Smooth muscle cell (in vitro differentiated cells): ENCODE measurements around the gene ELOVL5. TPM values are rescaled to one million over a fixed set of nuclear protein-coding genes. Genes with fewer than 3 reads are reported as not detected.

Experiments
- DNase-seq: peaks from one replicate; lab custom pipeline; 2025; ENCODE audit not compliant: unreplicated experiment; lab: John Stamatoyannopoulos, UW
- H2AFZ ChIP-seq: fragments of 200-600 bp; sonication (generic); 2 replicates; pipeline ENCODE4 v1.6.0; 2016; ENCODE audit warnings: antibody characterized with exemption, low read depth, mild to moderate bottlenecking
- H3F3A ChIP-seq: fragments of 200-600 bp; sonication (generic); 2 replicates; pipeline ENCODE4 v1.6.0; 2017; ENCODE audit warnings: antibody characterized with exemption, low read depth
- H3K27ac ChIP-seq: fragments of 200-600 bp; sonication (generic); 2 replicates; pipeline ENCODE4 v1.5.1; 2016; ENCODE audit warnings: low read depth, mild to moderate bottlenecking
- H3K27me3 ChIP-seq: fragments of 200-600 bp; sonication (generic); 2 replicates; pipeline ENCODE4 v1.6.1; 2016; ENCODE audit warnings: low read depth, mild to moderate bottlenecking
- H3K36me3 ChIP-seq: fragments of 200-600 bp; sonication (generic); 2 replicates; pipeline ENCODE4 v1.5.1; 2016; ENCODE audit warnings: low read depth
- H3K4me1 ChIP-seq: fragments of 200-600 bp; sonication (generic); 2 replicates; pipeline ENCODE4 v1.5.1; 2016; ENCODE audit warnings: low read depth
- H3K4me2 ChIP-seq: fragments of 200-600 bp; sonication (generic); 2 replicates; pipeline ENCODE4 v1.6.0; 2016; ENCODE audit warnings: mild to moderate bottlenecking
- H3K4me3 ChIP-seq: fragments of 200-600 bp; sonication (generic); 2 replicates; pipeline ENCODE4 v1.5.1; 2016; ENCODE audit warnings: mild to moderate bottlenecking
- H3K79me2 ChIP-seq: fragments of 200-600 bp; sonication (generic); 2 replicates; pipeline ENCODE4 v1.6.0; 2016; ENCODE audit warnings: low read depth, mild to moderate bottlenecking
- H3K9ac ChIP-seq: fragments of 200-600 bp; sonication (generic); 2 replicates; pipeline ENCODE4 v1.6.0; 2016; ENCODE audit warnings: low read depth
- H3K9me3 ChIP-seq: fragments of 200-600 bp; sonication (generic); replicated peaks from 2 replicates; pipeline ENCODE4 v1.5.1; 2016; ENCODE audit warnings: low read depth
- H4K20me1 ChIP-seq: fragments of 200-600 bp; sonication (generic); 2 replicates; pipeline ENCODE4 v1.6.0; 2016; ENCODE audit warnings: low read depth
- WGBS: methylation state at CpG from one replicate; pipeline ENCODE4 v1.1.7; 2016; ENCODE audit warnings: low lambda C conversion rate; 5-methylcytosine and 5-hydroxymethylcytosine counted together
- polyA plus RNA-seq: library from polyadenylated mRNA; unstranded; fragments of >200 nt; fragmentation: Nextera tagmentation; extraction: Ambion mirVana; gene quantifications from 2 replicates; pipeline ENCODE4 v1.2.1, GENCODE V29; 2016
- total RNA-seq: library from RNA; depleted of rRNA; stranded (reverse); fragments of >200 nt; gene quantifications from 2 replicates; pipeline ENCODE4 v1.2.3, GENCODE V29; 2014
- TF ChIP-seq, protein P1 (sequence below): fragments of 200-600 bp; sonication (generic); IDR thresholded peaks from 2 replicates; pipeline ENCODE4 v1.5.1; 2017; ENCODE audit warnings: borderline replicate concordance, mild to moderate bottlenecking, antibody characterized with exemption; ENCODE audit not compliant: insufficient read depth, poor library complexity, severe bottlenecking

The ELOVL5 gene
- total and polyA plus RNA-seq, 2 experiments from 2014 or later: 71.9 to 79.2 TPM

DNA sequence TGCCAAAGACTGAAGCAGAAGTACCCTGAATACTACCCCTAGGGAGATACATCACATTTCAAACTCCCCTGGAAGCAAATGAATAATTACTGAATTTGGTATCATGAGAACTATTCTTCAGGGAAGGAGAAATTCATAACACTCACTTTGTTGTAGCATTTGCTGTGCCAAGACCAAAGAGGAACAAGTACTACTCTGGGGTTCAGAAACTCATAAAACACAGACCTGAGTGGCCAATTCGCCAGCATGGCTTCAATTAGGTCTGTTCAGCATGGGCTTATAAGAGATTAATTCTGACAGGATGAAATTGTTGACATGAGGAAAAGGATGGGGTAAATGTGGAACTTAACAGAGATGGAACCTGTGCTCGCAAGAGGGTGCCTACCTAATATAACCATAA, 6.5 kb downstream of the ELOVL5 start:
- DNase-seq: no peak
- H3K79me2 ChIP-seq: peaks cover 99% of the 10 kb centered on the region
- no peak overlapping the region for H3K27ac ChIP-seq
- H3K36me3 ChIP-seq: no peaks in the 10 kb centered on the region
- H3K9me3 ChIP-seq: no peaks in the 10 kb centered on the region
- WGBS: 93% methylated on average over 2 of the region's 2 CpGs
- H3K9ac ChIP-seq: no peak overlapping the region
- no peak overlapping the region for H2AFZ ChIP-seq
- TF ChIP-seq, protein P1, sequence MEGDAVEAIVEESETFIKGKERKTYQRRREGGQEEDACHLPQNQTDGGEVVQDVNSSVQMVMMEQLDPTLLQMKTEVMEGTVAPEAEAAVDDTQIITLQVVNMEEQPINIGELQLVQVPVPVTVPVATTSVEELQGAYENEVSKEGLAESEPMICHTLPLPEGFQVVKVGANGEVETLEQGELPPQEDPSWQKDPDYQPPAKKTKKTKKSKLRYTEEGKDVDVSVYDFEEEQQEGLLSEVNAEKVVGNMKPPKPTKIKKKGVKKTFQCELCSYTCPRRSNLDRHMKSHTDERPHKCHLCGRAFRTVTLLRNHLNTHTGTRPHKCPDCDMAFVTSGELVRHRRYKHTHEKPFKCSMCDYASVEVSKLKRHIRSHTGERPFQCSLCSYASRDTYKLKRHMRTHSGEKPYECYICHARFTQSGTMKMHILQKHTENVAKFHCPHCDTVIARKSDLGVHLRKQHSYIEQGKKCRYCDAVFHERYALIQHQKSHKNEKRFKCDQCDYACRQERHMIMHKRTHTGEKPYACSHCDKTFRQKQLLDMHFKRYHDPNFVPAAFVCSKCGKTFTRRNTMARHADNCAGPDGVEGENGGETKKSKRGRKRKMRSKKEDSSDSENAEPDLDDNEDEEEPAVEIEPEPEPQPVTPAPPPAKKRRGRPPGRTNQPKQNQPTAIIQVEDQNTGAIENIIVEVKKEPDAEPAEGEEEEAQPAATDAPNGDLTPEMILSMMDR: no peak
- H4K20me1 ChIP-seq: peaks cover 100% of the 10 kb centered on the region
- no peaks in the 10 kb centered on the region for H3F3A ChIP-seq
- H3K4me2 ChIP-seq: no peak overlapping the region
- H3K27me3 ChIP-seq: no peaks in the 10 kb centered on the region
- H3K4me3 ChIP-seq: no peak overlapping the region
- peaks cover 7% of the 10 kb centered on the region for H3K4me1 ChIP-seq

DNA sequence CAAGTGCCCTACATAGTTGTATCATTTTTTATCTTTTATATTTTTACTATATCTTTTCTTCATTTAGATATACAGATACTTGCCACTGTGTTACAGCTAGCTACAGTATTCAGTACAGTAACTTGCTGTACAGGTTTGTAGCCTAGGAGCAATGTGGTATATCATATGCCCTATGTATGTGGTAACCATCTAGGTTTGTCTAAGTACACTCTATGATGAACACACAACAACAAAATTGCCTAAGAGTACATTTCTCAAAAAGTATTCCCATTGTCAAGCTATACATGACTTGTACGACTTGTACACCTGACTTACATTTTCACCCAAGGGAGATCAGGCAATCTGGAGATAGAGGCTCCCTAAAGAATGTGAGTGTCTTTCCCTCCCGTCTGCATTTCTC, 8.2 kb downstream of the ELOVL5 start:
- Histone ChIP-seq H3K27me3 (no peaks in the 10 kb centered on the region), H3F3A (no peaks in the 10 kb centered on the region), H2AFZ (no peak overlapping the region), H3K79me2 (peaks cover 97% of the 10 kb centered on the region), H3K9ac (no peak overlapping the region), H3K4me3 (no peak overlapping the region), H3K36me3 (no peaks in the 10 kb centered on the region), H3K4me2 (no peak overlapping the region), H4K20me1 (peaks cover 100% of the 10 kb centered on the region), H3K9me3 (no peaks in the 10 kb centered on the region), H3K27ac (no peak overlapping the region), H3K4me1 (no peaks in the 10 kb centered on the region)
- DNase-seq: no peak
- 90% methylated on average over 2 of the region's 2 CpGs for WGBS
- TF ChIP-seq, protein P1: no peak

DNA sequence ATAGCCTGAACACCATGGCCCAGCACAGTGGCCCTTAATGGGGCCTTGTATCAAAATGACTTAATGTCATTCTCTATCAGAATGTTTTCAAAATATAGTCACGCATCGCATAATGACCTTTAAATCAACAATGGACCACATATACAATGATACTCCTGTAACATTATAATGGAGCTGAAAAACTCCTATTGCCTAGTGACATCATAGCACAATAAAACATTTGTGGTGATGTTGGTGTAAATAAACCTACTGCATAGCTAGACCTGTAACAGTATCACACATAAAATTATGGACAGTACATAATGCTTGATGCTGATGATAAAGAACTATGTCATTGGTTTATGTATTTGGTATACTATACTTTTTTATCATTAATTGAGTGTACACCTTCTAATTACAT, 9.3 kb downstream of the ELOVL5 start:
- WGBS: 97% methylated on average over 2 of the region's 2 CpGs
- Histone ChIP-seq H2AFZ (no peak overlapping the region), H3K4me1 (no peaks in the 10 kb centered on the region), H3K4me3 (no peak overlapping the region), H3F3A (no peaks in the 10 kb centered on the region), H3K9ac (no peak overlapping the region), H3K4me2 (no peak overlapping the region), H3K27me3 (no peaks in the 10 kb centered on the region), H3K27ac (no peak overlapping the region), H4K20me1 (peaks cover 100% of the 10 kb centered on the region), H3K79me2 (peaks cover 97% of the 10 kb centered on the region), H3K9me3 (no peaks in the 10 kb centered on the region), H3K36me3 (no peaks in the 10 kb centered on the region)
- TF ChIP-seq, protein P1: no peak
- no peak for DNase-seq

DNA sequence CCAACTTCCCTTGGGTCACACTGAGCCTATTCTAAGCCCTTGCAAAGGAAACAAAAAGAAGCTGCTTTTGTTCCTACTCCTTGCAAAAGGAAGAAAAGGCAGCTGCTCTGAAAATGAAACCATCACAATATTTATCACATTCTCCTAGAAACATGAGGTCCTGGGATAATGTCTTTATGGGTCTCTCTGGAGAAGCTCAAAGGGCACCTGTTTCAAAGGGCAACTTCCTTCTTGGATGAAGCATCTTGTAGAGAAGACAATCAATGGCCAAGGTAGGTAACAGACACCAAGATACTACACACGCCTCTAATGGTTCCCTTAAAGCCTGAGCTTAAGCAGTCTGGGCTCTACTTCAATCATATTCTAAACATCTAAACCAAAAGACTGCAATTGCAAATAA, 10.4 kb downstream of the ELOVL5 start:
- WGBS: 96% methylated on average over 1 of the region's 1 CpG

More for the DNA sequence above, 10.4 kb downstream of the ELOVL5 start:
- Histone ChIP-seq H3K4me2 (no peak overlapping the region), H3K4me3 (no peak overlapping the region), H4K20me1 (peaks cover 100% of the 10 kb centered on the region), H2AFZ (no peak overlapping the region), H3K27ac (no peak overlapping the region), H3F3A (no peaks in the 10 kb centered on the region), H3K36me3 (no peaks in the 10 kb centered on the region), H3K27me3 (no peaks in the 10 kb centered on the region), H3K79me2 (peaks cover 96% of the 10 kb centered on the region), H3K9ac (no peak overlapping the region), H3K4me1 (no peaks in the 10 kb centered on the region), H3K9me3 (no peaks in the 10 kb centered on the region)
- TF ChIP-seq, protein P1: no peak
- DNase-seq: no peak
